ENCODE measurements around the gene ICE1. TPM values are rescaled to one million over a fixed set of nuclear protein-coding genes. Genes with fewer than 3 reads are reported as not detected.
A peak's percentile ranks its signal among the peaks of the same experiment; 100 is the strongest.

The ICE1 gene
- total and polyA plus RNA-seq, 4 donors, result 16.5 to 35.7 (median 28.9) TPM

GRCh38 chr5:5480481-5481111 is 58.1 kb downstream of the ICE1 start:
- Histone ChIP-seq H3K27ac (ENCODE audit: low read depth, low read length) (no peak overlapping the region), H3K36me3 (ENCODE audit: control insufficient read depth, insufficient read depth, low read length) (peaks cover 10% of the 10 kb centered on the region), H3K9me3 (ENCODE audit: control insufficient read depth, insufficient read depth, low read length) (peaks cover 1% of the 10 kb centered on the region), H3K27me3 (ENCODE audit: control insufficient read depth, insufficient read depth, low read length) (no peaks in the 10 kb centered on the region), H3K4me1 (ENCODE audit: control insufficient read depth, insufficient read depth, low read length) (no peaks in the 10 kb centered on the region), H3K4me3 (ENCODE audit: low read depth, low read length) (no peak overlapping the region)
- WGBS (ENCODE audit: insufficient coverage), result no CpG with 5 or more reads among the region's 8 CpGs
- no peak for DNase-seq (ENCODE audit: low read depth in 4 of 6, low spot score in 6 of 6)

DNA sequence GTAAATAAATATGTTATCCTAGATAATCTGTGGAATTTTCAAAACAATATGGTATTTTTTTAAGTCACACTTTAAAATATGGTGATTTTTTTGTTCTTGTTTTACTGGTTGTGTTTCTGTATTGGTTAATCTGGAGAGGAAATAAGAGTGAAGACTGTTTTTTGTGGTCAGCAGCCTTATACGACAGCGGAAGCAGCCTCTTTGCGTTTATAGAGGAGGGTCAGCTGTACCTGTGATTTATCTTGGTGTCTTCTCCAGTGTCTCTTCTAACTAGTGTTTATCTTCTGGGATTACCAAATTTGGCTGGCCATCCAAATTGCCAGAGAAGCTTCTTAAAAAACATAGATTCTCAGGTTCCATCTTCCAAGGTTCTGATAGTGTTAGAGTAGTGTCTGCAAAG is 58.7 kb downstream of the ICE1 start:
- peaks cover 10% of the 10 kb centered on the region for H3K36me3 ChIP-seq (ENCODE audit: control insufficient read depth, insufficient read depth, low read length)
- WGBS (ENCODE audit: insufficient coverage), result 96% methylated on average over 3 of the region's 3 CpGs
- no peak overlapping the region for H3K4me3 ChIP-seq (ENCODE audit: low read depth, low read length)
- H3K9me3 ChIP-seq (ENCODE audit: control insufficient read depth, insufficient read depth, low read length), result peaks cover 1% of the 10 kb centered on the region
- no peak for DNase-seq (ENCODE audit: low read depth in 4 of 6, low spot score in 6 of 6)
- H3K27me3 ChIP-seq (ENCODE audit: control insufficient read depth, insufficient read depth, low read length), result no peaks in the 10 kb centered on the region
- H3K4me1 ChIP-seq (ENCODE audit: control insufficient read depth, insufficient read depth, low read length), result no peaks in the 10 kb centered on the region
- H3K27ac ChIP-seq (ENCODE audit: low read depth, low read length), result no peak overlapping the region

- no peak overlapping the region for H3K4me3 ChIP-seq (ENCODE audit: low read depth, low read length)
- no peaks in the 10 kb centered on the region for H3K27me3 ChIP-seq (ENCODE audit: control insufficient read depth, insufficient read depth, low read length)
- H3K27ac ChIP-seq (ENCODE audit: low read depth, low read length), result no peak overlapping the region
- WGBS (ENCODE audit: insufficient coverage), result 100% methylated on average over 1 of the region's 4 CpGs
- H3K9me3 ChIP-seq (ENCODE audit: control insufficient read depth, insufficient read depth, low read length), result peaks cover 1% of the 10 kb centered on the region
- DNase-seq (ENCODE audit: low read depth in 4 of 6, low spot score in 6 of 6), result no peak
- H3K4me1 ChIP-seq (ENCODE audit: control insufficient read depth, insufficient read depth, low read length), result no peaks in the 10 kb centered on the region
- peaks cover 7% of the 10 kb centered on the region for H3K36me3 ChIP-seq (ENCODE audit: control insufficient read depth, insufficient read depth, low read length)
Measured at GRCh38 chr5:5481633-5482032, 59.2 kb downstream of the ICE1 start.

DNA sequence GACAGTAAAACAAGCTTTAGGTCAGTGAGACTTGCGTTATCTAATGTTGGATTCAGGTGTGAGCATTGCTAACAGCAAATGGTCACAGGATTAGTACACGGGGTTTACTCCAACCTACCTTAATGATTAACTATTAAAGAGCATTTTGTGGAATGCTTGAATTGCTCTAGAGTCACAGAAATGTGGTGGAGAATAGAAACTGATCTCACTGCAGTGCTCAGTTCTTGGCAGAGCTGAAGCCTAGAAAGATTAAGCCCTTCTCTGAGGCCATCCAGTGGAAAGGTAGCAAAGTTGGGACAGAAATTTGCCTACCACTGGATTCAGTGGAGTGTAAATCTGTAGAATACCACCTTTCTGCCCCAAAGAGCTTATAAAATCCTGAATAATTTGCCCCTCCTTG is 60.9 kb downstream of the ICE1 start:
- Histone ChIP-seq H3K4me3 (ENCODE audit: low read depth, low read length) (no peak overlapping the region), H3K27me3 (ENCODE audit: control insufficient read depth, insufficient read depth, low read length) (no peaks in the 10 kb centered on the region), H3K27ac (ENCODE audit: low read depth, low read length) (no peak overlapping the region), H3K4me1 (ENCODE audit: control insufficient read depth, insufficient read depth, low read length) (no peaks in the 10 kb centered on the region), H3K9me3 (ENCODE audit: control insufficient read depth, insufficient read depth, low read length) (peaks cover 1% of the 10 kb centered on the region), H3K36me3 (ENCODE audit: control insufficient read depth, insufficient read depth, low read length) (peaks cover 7% of the 10 kb centered on the region)
- DNase-seq (ENCODE audit: low read depth in 4 of 6, low spot score in 6 of 6), result no peak
- WGBS (ENCODE audit: insufficient coverage), result no CpG with 5 or more reads among the region's 2 CpGs

- no peak overlapping the region for H3K4me3 ChIP-seq (ENCODE audit: low read depth, low read length)
- H3K36me3 ChIP-seq (ENCODE audit: control insufficient read depth, insufficient read depth, low read length), result peaks cover 7% of the 10 kb centered on the region
- no peak for DNase-seq (ENCODE audit: low read depth in 4 of 6, low spot score in 6 of 6)
Measured at GRCh38 chr5:5483880-5484598, 61.6 kb downstream of the ICE1 start.

DNA sequence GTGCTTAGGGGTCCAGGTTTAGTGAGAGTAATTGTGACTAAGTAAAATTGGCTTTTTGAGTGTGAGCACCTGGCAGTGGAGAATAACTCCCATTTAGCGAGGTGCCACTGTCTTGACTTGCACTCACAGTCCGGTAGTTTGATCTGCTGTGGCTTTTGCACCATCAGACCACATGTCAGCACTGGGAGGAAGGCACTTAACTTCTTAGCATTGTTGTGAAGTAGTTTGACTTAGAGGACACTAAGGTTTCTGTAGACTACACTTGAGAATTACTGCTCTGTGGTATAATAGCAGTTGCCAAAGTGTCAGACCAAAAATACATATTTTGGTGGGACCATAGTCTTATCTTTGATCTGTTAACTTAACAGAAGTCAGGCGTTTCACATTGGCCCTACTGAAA is 63.6 kb downstream of the ICE1 start:
- H3K27ac ChIP-seq (ENCODE audit: low read depth, low read length), result no peak overlapping the region
- H3K4me1 ChIP-seq (ENCODE audit: control insufficient read depth, insufficient read depth, low read length), result no peaks in the 10 kb centered on the region
- H3K4me3 ChIP-seq (ENCODE audit: low read depth, low read length), result no peak overlapping the region
- H3K27me3 ChIP-seq (ENCODE audit: control insufficient read depth, insufficient read depth, low read length), result no peaks in the 10 kb centered on the region
- peaks cover 7% of the 10 kb centered on the region for H3K36me3 ChIP-seq (ENCODE audit: control insufficient read depth, insufficient read depth, low read length)
- no peak for DNase-seq (ENCODE audit: low read depth in 4 of 6, low spot score in 6 of 6)
- 100% methylated on average over 1 of the region's 3 CpGs for WGBS (ENCODE audit: insufficient coverage)
- no peaks in the 10 kb centered on the region for H3K9me3 ChIP-seq (ENCODE audit: control insufficient read depth, insufficient read depth, low read length)

More at GRCh38 chr5:5483880-5484598, 61.6 kb downstream of the ICE1 start:
- no peaks in the 10 kb centered on the region for H3K27me3 ChIP-seq (ENCODE audit: control insufficient read depth, insufficient read depth, low read length)
- H3K27ac ChIP-seq (ENCODE audit: low read depth, low read length), result no peak overlapping the region
- no peaks in the 10 kb centered on the region for H3K9me3 ChIP-seq (ENCODE audit: control insufficient read depth, insufficient read depth, low read length)
- no peaks in the 10 kb centered on the region for H3K4me1 ChIP-seq (ENCODE audit: control insufficient read depth, insufficient read depth, low read length)
- 100% methylated on average over 1 of the region's 5 CpGs for WGBS (ENCODE audit: insufficient coverage)

DNA sequence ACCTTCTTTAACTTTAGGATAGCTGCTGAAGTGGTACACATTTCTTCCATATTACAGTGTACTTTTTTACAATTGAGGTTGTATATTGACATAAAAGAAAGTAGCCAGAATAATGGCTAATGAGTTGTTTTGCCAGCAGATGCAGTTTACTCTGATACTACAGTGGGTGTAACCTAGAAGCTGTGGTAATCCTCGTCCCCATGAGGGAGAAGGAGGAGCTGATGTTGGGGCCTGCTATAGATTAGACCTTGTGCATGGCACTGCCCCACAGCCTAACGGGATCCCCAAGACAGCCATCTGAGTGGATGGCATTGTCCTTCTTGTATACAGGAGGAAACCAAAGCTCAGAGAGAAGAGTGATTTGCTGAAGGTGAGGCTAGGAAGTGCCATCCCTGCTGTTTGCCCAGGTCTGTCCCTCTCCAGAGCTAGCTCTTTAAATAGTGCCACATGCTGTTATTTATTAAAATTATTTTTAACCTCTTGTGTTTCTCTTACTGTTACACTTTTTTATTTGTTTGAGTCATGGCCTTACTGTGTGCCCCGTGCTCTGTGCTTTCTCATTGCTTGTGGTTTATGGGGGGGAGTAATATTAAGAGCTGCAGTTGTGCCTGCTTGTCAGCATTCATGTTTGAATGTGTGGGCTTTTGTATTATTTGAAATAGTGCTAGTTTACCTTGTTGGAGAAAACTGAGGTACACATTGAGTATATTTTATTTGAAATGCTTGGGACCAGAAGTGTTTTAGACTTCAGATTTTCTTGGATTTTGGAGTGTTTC is 65.3 kb downstream of the ICE1 start:
- H3K27me3 ChIP-seq (ENCODE audit: control insufficient read depth, insufficient read depth, low read length), result no peaks in the 10 kb centered on the region
- no peak for DNase-seq (ENCODE audit: low read depth in 4 of 6, low spot score in 6 of 6)
- H3K4me3 ChIP-seq (ENCODE audit: low read depth, low read length), result no peak overlapping the region
- H3K27ac ChIP-seq (ENCODE audit: low read depth, low read length), result no peak overlapping the region
- H3K36me3 ChIP-seq (ENCODE audit: control insufficient read depth, insufficient read depth, low read length), result peaks cover 2% of the 10 kb centered on the region
- 75% methylated on average over 3 of the region's 3 CpGs for WGBS (ENCODE audit: insufficient coverage)
- H3K4me1 ChIP-seq (ENCODE audit: control insufficient read depth, insufficient read depth, low read length), result peaks cover 3% of the 10 kb centered on the region
- H3K9me3 ChIP-seq (ENCODE audit: control insufficient read depth, insufficient read depth, low read length), result no peaks in the 10 kb centered on the region

- H3K27ac ChIP-seq (ENCODE audit: low read depth, low read length), result no peak overlapping the region
- H3K4me1 ChIP-seq (ENCODE audit: control insufficient read depth, insufficient read depth, low read length), result peaks cover 18% of the 10 kb centered on the region
- no peaks in the 10 kb centered on the region for H3K27me3 ChIP-seq (ENCODE audit: control insufficient read depth, insufficient read depth, low read length)
- H3K4me3 ChIP-seq (ENCODE audit: low read depth, low read length), result no peak overlapping the region
- DNase-seq (ENCODE audit: low read depth in 4 of 6, low spot score in 6 of 6), result no peak
- WGBS (ENCODE audit: insufficient coverage), result 79% methylated on average over 9 of the region's 9 CpGs
- H3K9me3 ChIP-seq (ENCODE audit: control insufficient read depth, insufficient read depth, low read length), result no peaks in the 10 kb centered on the region
- no peaks in the 10 kb centered on the region for H3K36me3 ChIP-seq (ENCODE audit: control insufficient read depth, insufficient read depth, low read length)
Measured at GRCh38 chr5:5490774-5491347, 68.4 kb downstream of the ICE1 start.

DNA sequence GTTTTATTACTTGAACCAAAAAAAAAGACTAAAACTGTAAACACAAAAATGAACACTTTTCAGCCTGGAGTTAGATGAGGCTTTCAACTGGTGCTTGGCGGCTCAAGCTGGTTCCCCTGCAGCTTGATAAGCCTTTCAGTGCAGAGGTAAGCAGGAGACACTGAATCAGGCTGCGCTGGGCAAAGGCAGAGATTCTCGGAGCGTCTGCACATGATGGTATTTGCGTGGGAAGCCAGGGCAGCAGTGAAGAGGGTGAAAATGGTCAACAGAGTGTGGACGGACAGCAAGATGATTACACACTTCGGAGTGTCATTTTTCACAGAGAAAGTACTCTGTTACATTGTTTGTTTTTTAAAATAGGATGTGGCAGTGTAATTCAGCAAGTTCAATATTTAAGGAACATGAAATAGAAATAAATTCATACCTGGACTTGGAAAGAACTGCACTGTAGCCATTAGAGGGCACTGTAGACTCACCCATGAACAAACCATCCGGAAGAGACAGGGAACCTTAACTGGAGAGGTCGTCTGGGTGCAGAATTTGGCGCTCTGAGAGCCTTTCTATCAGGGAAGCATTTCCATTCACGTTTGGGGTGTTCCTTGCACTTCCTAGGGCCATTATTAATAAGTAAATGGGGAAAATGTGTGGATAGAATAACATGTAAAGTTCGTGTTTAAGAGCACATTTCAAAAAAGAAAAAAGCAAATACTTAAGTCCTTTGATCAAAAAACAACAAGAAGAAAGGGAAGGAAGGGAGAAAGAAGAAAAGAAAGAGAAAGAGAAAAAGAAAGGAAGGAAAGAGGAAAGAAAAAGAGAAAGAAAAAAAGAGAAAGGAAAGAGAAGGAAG is 69.8 kb downstream of the ICE1 start:
- no peak overlapping the region for H3K27ac ChIP-seq (ENCODE audit: low read depth, low read length)
- WGBS (ENCODE audit: insufficient coverage), result 33% methylated on average over 9 of the region's 12 CpGs

More for the DNA sequence above, 69.8 kb downstream of the ICE1 start:
- Histone ChIP-seq H3K4me1 (ENCODE audit: control insufficient read depth, insufficient read depth, low read length) (peaks cover 22% of the 10 kb centered on the region), H3K9me3 (ENCODE audit: control insufficient read depth, insufficient read depth, low read length) (no peaks in the 10 kb centered on the region), H3K36me3 (ENCODE audit: control insufficient read depth, insufficient read depth, low read length) (no peaks in the 10 kb centered on the region), H3K27me3 (ENCODE audit: control insufficient read depth, insufficient read depth, low read length) (no peaks in the 10 kb centered on the region), H3K4me3 (ENCODE audit: low read depth, low read length) (no peak overlapping the region)
- DNase-seq (ENCODE audit: low read depth in 4 of 6, low spot score in 6 of 6), result peak in 5 of 6 donors; percentile 53 to 95 (median 61)
